GM19043 (cell line): ENCODE measurements around the gene CREB3.

Experiments
- ATAC-seq: cut with Tn5 transposase; IDR thresholded peaks from one replicate; pipeline ENCODE4 v1.9.1; 2021; ENCODE audit warnings: low read depth; ENCODE audit not compliant: unreplicated experiment

CREB3 gene

GRCh38 chr9:35745569-35745968, 13.1 kb downstream of the CREB3 start:
- ATAC-seq, result no peak

GRCh38 chr9:35746583-35746982, 14.1 kb downstream of the CREB3 start:
- no peak for ATAC-seq

- ATAC-seq, result no peak
These were observed 15.9 kb downstream of the CREB3 start for GRCh38 chr9:35748242-35748857.

DNA sequence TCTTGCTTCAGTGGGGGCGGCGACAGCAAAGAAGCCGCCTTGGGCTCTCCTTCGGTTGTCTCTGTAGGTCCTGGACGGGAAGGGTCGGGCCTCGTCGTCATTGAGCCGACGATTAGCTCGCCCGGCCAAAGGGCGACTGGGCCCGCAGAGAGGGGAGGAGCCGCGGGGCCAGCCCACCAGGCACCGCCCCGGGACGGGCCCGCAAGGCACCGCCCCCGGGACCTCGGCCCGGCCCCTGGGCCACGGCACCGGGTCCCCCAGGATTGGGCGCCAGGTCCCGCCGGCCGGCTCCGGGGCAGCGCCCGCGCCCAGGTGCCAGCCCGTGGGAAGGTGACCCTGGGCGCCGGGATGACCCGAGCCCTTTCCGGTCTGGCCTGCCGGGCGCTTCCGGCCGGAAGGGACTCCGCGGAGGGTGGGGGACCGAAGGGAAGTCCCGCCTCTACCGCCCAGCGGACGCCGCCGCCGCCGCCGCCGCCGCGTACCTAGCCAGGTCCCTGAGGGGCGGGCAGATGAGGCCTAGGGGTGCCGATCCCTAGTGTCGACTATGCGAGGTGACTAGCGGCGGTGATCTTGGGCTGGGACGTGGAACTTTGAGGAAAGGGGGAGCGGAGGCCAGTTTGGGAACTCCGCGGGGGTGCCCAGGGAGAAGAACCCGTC, 16.5 kb downstream of the CREB3 start, which contains the start of the genes GBA2 and RGP1:
Gene GBA2 (minus strand): TSS at position 371 of the 657 bp plus-strand sequence. CDS start 524 bp downstream, outside the sequence.
Gene RGP1 (plus strand): TSS at position 430 of the 657 bp plus-strand sequence. CDS start 469 bp downstream, outside the sequence.
- peak; percentile 74 for ATAC-seq

- no peak for ATAC-seq
These were observed 17.2 kb downstream of the CREB3 start for GRCh38 chr9:35749515-35750255.

DNA sequence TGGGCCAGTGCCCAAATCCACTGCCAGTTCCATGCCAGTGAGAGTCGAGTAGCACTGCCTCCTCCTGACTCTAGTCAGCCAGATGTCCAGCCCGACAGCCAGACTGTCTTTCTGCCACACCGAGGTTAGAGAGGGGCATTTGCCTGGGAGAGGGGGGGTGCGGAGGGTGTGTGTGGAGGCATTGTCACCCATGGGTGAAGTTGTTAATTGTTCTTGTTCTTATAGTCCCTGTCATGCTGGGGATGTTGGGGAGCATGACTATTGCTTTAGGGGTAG, 17.7 kb downstream of the CREB3 start:
- no peak for ATAC-seq

- no peak for ATAC-seq
These were observed 21.0 kb downstream of the CREB3 start for GRCh38 chr9:35753466-35753865.

DNA sequence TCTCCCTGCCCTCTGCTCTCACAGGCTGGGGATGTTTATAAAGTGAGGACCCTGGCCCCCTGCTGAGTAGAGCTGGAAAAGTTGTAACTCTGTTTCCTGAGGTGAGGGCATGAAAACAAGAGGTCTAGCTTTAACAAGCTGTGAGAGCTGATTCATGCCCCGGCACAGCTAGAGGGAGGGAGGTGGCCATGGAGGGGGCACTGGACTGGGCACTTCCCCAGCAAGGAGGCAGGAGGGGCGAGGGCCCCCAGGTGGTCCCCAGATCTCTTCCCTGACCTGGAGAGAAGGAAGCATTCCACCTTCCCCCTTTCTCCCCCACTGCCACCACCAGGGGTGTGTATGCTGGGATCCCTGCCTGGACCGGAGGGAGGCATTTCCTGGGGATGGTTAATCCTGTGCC, 21.8 kb downstream of the CREB3 start, which contains the start of gene MSMP:
Gene MSMP (minus strand): TSS at position 13 of the 400 bp plus-strand sequence. CDS start 147 bp downstream, outside the sequence.
- ATAC-seq, result no peak

DNA sequence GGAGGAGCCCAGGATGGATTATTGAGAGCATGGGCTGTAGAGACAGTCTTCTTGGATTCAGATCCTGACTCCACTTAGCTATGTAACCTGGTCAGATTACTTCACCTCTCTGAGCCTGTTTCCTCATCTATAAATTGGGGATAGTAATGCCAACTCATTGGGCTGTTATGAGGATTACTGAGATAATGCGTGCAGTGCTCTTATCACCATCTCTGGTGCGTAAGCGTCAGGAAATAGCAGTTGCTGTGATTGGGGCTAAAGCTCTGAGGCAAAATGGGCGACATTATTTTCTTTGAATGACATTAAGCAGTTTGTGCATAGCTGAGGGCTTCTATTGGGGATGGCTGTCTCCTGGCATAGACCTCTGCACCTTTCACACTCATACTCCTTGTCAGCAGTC, 22.6 kb downstream of the CREB3 start:
- ATAC-seq, result no peak

- ATAC-seq, result peak; percentile 51
These were observed 24.1 kb downstream of the CREB3 start for GRCh38 chr9:35756275-35757225.

DNA sequence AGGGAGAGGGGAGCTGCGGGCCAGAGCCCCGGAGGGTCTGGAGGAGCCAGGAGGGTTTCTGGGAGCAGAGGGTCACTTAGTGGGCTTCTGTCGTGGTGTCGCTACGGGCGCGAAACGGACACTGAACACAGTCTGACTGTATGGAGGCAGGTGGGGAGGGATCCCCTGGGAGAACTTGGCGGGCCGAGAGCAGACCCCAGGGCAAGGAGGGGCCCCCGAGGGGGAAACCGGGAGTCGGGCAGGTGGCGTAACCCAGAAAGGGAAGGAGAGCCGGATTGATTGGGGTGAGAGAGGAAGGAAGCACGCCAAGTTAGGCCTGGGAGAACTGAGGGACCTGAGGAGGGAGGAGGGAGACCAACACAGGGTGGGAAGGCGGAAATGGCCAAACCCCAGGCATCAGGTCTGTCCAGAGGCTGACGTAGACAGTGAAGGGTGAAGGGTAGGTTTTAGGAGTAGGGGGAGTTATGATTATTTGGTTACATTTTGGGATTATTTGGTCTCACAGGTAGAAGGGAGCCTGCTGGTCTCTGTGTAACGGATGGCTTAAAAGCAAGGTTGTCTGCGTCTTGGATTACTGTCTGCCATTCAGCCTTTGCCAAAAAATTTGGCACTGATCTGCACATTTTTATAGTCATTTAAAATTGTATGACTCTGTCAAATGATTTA, 24.9 kb downstream of the CREB3 start:
- peak; percentile 47 for ATAC-seq

- ATAC-seq, result no peak
These were observed 25.4 kb downstream of the CREB3 start for GRCh38 chr9:35757892-35758275.

- no peak for ATAC-seq
These were observed 26.1 kb downstream of the CREB3 start for GRCh38 chr9:35758475-35759050.

DNA sequence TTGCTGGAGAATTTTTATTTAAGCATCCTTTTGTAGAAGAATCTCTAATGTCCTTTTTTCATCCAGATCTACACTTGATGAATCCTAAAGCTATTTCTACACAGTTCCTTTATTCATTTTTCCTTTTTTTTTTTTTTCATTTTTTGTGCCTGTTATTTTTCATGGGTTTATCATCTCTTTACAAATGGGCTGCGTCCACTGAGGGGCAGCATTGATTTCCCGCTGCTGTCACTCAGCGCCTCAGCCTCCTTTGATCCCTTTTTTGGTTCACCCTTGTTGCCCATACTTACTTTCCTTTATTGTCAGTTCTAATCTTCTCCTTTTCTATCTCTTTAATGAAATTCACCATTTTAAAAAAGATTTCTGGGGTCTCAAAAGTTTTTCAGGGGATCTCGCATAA, 27.3 kb downstream of the CREB3 start:
- ATAC-seq, result no peak

DNA sequence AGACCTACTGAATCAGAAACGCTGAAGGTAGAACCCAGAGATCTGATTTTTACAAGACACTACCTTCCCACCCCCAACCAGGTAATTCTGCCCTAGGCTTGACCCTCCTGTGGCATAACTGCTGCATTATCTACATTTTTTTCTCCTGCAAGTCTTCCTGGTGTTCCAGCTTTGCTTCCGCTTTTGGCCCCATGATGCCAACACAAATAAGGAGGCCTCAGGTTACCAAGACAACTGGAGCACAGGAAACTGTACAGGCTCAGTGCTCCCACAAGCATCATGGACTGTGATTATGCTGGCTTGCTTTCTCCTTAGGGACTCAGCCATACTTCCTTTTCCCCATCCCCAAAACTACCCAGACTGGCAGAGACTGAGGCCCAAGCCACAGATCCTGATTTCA, 28.2 kb downstream of the CREB3 start:
- ATAC-seq, result no peak

DNA sequence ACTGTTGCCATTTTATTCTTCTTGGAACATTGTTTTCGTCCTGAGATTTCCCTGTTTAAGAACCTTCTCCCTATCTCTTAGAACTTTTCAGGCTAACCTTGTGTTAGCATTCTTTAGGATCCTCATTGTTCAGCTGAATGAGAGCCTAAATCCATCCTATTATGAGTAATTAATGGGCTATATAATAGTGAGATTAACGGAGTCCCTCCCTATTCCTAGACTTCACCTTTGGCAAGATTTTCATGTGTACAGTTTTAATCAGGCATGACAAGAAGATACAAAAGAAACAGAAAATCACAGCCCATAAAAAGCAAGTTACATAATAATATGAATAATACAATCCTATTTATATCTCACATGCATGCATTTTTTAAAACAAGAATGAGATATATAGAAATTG, 30.7 kb downstream of the CREB3 start:
- no peak for ATAC-seq

DNA sequence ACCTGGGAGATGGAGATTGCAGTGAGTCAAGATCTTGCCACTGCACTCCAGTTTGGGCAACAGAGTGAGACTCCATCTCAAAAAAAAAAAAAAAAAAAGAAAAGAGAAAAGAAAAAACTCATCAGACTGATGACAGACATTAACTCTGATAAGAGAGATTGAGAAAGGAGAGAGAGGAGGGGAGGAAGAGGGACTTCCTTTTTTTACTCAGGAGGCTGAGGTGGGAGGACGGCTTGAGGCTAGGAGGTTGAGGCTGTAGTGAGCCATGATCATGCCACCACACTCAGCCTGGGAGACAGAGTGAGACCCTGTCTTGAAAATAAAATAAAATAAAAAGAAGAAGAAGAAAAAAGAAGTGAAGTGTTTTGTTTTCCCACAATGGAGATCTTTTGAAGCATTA, 31.3 kb downstream of the CREB3 start:
- no peak for ATAC-seq

GRCh38 chr9:35766997-35767396, 34.5 kb downstream of the CREB3 start:
- ATAC-seq, result no peak

GRCh38 chr9:35767458-35767857, 35.0 kb downstream of the CREB3 start:
- no peak for ATAC-seq

- no peak for ATAC-seq
These were observed 37.3 kb downstream of the CREB3 start for GRCh38 chr9:35769763-35770162.
